SK-N-SH (cell line): Measurements from ENCODE around the gene DMRT2. TPM values are rescaled to one million over a fixed set of nuclear protein-coding genes. Genes with fewer than 3 reads are reported as not detected.

Source experiments
- CTCF ChIA-PET: fragments of 300-600, 350-600 bp; formaldehyde crosslinking; extraction: SDS; loops from one replicate; lab custom pipeline; 2021; lab: Yijun Ruan, JAX
- POLR2A ChIA-PET: fragments of 350-600 bp; sonication (Branson Sonifier 250); formaldehyde crosslinking; extraction: SDS; loops from one replicate; lab custom pipeline; 2020; ENCODE audit warnings: antibody characterized with exemption, inconsistent platforms; lab: Yijun Ruan, JAX
- DNase-seq: peaks from one replicate; pipeline ENCODE4 v3.0.0; 2012
- H2AFZ ChIP-seq: fragments of 200-600 bp; sonication (generic); 2 replicates; pipeline ENCODE4 v1.8.1; 2016; ENCODE audit warnings: antibody characterized with exemption, mild to moderate bottlenecking, low read depth
- H3F3A ChIP-seq: fragments of 200-600 bp; sonication (generic); replicated peaks from 2 replicates; pipeline ENCODE3; 2016; ENCODE audit warnings: antibody characterized with exemption, mild to moderate bottlenecking; ENCODE audit not compliant: insufficient read depth
- H3K27ac ChIP-seq, 2 experiments: fragments of 200-500 bp in 1 of 2; fragments of 200-600 bp in 1 of 2; sonication (Bioruptor generic) in 1 of 2; sonication (generic), shearing (Covaris generic) in 1 of 2; 2 replicates each; pipeline versions ENCODE4 v1.5.1 to v1.6.1; 2014 to 2016; ENCODE audit warnings: low read depth in 2 of 2, inconsistent platforms in 1 of 2, low read length in 1 of 2, mild to moderate bottlenecking in 1 of 2, mixed read lengths in 1 of 2
- H3K27me3 ChIP-seq: fragments of 200-600 bp; sonication (generic), shearing (Covaris generic); 2 replicates; pipeline ENCODE4 v1.6.1; 2016; ENCODE audit warnings: mixed run types; ENCODE audit not compliant: insufficient read depth
- H3K36me3 ChIP-seq, 2 experiments: fragments of 200-500 bp in 1 of 2; fragments of 200-600 bp in 1 of 2; sonication (Bioruptor generic) in 1 of 2; sonication (generic) in 1 of 2; replicated peaks in 1 of 2; 2 replicates each; pipeline versions ENCODE3 to v1.5.1; 2014 to 2016; ENCODE audit warnings: low read length in 1 of 2, mild to moderate bottlenecking in 1 of 2; ENCODE audit not compliant: insufficient read depth in 2 of 2, control insufficient read depth in 1 of 2
- H3K4me1 ChIP-seq, 2 experiments: fragments of 200-500 bp in 1 of 2; fragments of 200-600 bp in 1 of 2; sonication (Bioruptor generic) in 1 of 2; sonication (generic), shearing (Covaris generic) in 1 of 2; 2 replicates each; pipeline versions ENCODE4 v1.5.1 to v1.6.1; 2014 to 2016; ENCODE audit warnings: low read depth in 1 of 2, low read length in 1 of 2, mixed run types in 1 of 2; ENCODE audit not compliant: insufficient read depth in 2 of 2, control insufficient read depth in 1 of 2
- H3K4me2 ChIP-seq: fragments of 200-600 bp; sonication (generic), shearing (Covaris generic); 2 replicates; pipeline ENCODE4 v1.6.1; 2017; ENCODE audit warnings: mixed run types
- H3K4me3 ChIP-seq, 2 experiments: fragments of 200-500 bp in 1 of 2; fragments of 200-600 bp in 1 of 2; sonication (Bioruptor generic) in 1 of 2; sonication (generic), shearing (Covaris generic) in 1 of 2; 2 replicates each; pipeline versions ENCODE4 v1.5.1 to v1.8.1; 2014 to 2016; ENCODE audit warnings: low read depth in 2 of 2, inconsistent platforms in 1 of 2, low read length in 1 of 2, mild to moderate bottlenecking in 1 of 2, mixed read lengths in 1 of 2, moderate library complexity in 1 of 2
- H3K79me2 ChIP-seq: fragments of 200-600 bp; sonication (generic); 2 replicates; pipeline ENCODE4 v1.8.1; 2017; ENCODE audit warnings: mild to moderate bottlenecking; ENCODE audit not compliant: insufficient read depth
- H3K9ac ChIP-seq: fragments of 200-600 bp; sonication (generic); 2 replicates; pipeline ENCODE4 v1.6.1; 2017; ENCODE audit warnings: mixed run types
- H3K9me2 ChIP-seq: fragments of 200-600 bp; sonication (generic); 2 replicates; pipeline ENCODE4 v1.6.1; 2017; ENCODE audit warnings: mixed run types
- H3K9me3 ChIP-seq: fragments of 200-600 bp; sonication (generic); 2 replicates; pipeline ENCODE4 v1.6.1; 2017; ENCODE audit warnings: mixed run types, mild to moderate bottlenecking, moderate library complexity
- H4K20me1 ChIP-seq: fragments of 200-600 bp; sonication (generic); 2 replicates; pipeline ENCODE4 v1.6.1; 2017; ENCODE audit warnings: mild to moderate bottlenecking, mixed run types; ENCODE audit not compliant: insufficient read depth
- CHD2 ChIP-seq: fragments of 150-350 bp; IDR thresholded peaks from 2 replicates; pipeline ENCODE4 v1.6.1; 2018; ENCODE audit warnings: low read length; ENCODE audit not compliant: partially characterized antibody
- GATA2 ChIP-seq: sonication (generic); formaldehyde crosslinking; IDR thresholded peaks from 2 replicates; pipeline ENCODE4 v1.5.0; 2020; ENCODE audit warnings: mild to moderate bottlenecking, missing genetic modification reagents
- JUND ChIP-seq: IDR thresholded peaks from 2 replicates; pipeline ENCODE4 v1.4.0; 2012
- MXI1 ChIP-seq: IDR thresholded peaks from 2 replicates; pipeline ENCODE4 v1.6.1; 2012; ENCODE audit warnings: mild to moderate bottlenecking, low read depth, low read length, improper control_type of control experiment
- POLR2AphosphoS5 ChIP-seq: IDR thresholded peaks from 2 replicates; pipeline ENCODE4 v1.6.1; 2012; ENCODE audit warnings: low read depth, low read length
- RAD21 ChIP-seq: IDR thresholded peaks from 2 replicates; pipeline ENCODE4 v1.6.1; 2012; ENCODE audit warnings: mild to moderate bottlenecking, low read length
- RFX5 ChIP-seq: IDR thresholded peaks from 2 replicates; pipeline ENCODE4 v1.6.1; 2012; ENCODE audit warnings: mild to moderate bottlenecking, improper control_type of control experiment, low read length
- WGBS: methylation state at CpG from one replicate; pipeline ENCODE4 v1.1.6; 2017; ENCODE audit warnings: low lambda C conversion rate; 5-methylcytosine and 5-hydroxymethylcytosine counted together
- polyA plus RNA-seq, 3 experiments: library from polyadenylated mRNA; depleted of rRNA; stranded (reverse); fragments of >200 nt; gene quantifications; 2 replicates each; pipeline ENCODE4 v1.2.3, GENCODE V29; 2012
- TF ChIP-seq, protein P1 (sequence below): IDR thresholded peaks from 2 replicates; pipeline ENCODE4 v1.4.0; 2012; ENCODE audit warnings: low read depth, borderline replicate concordance
- TF ChIP-seq, protein P2 (sequence below): fragments of 150-350 bp; IDR thresholded peaks from 2 replicates; pipeline ENCODE4 v1.6.1; 2016; ENCODE audit warnings: mild to moderate bottlenecking, low read depth, low read length

The DMRT2 gene
- polyA plus RNA-seq, 1 of the 3 experiments (the other 2 are of a cell fraction): not detected

DNA sequence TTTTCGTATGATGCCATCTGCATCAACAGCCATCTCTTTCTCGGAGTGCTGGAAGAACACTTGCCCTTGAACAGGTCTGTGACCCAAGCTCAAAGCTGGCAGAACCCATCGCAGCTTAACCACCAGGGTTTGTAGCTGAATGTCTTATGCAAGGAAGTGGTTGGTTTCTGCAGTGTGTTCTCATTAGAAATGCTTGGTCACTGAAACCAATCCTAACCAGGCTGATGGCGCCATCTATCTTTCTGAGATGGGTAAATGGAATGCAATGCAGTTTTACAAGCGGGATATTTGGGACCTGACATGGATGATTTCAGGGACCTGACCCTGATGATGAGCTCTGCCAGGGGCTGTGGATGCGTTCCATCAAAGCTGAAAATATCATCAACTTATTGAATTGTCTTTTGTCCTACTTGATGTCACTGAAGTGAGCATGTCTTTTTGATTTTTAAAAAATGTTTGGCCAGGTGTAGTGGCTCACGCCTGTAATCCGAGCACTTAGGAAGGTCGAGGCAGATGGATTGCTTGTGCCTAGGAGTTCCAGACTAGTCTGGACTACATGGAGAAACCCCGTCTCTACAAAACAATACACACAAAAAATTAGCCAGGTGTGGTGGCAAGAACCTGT lies 45.0 kb upstream of the DMRT2 start (continued):
- TF ChIP-seq, protein P1, sequence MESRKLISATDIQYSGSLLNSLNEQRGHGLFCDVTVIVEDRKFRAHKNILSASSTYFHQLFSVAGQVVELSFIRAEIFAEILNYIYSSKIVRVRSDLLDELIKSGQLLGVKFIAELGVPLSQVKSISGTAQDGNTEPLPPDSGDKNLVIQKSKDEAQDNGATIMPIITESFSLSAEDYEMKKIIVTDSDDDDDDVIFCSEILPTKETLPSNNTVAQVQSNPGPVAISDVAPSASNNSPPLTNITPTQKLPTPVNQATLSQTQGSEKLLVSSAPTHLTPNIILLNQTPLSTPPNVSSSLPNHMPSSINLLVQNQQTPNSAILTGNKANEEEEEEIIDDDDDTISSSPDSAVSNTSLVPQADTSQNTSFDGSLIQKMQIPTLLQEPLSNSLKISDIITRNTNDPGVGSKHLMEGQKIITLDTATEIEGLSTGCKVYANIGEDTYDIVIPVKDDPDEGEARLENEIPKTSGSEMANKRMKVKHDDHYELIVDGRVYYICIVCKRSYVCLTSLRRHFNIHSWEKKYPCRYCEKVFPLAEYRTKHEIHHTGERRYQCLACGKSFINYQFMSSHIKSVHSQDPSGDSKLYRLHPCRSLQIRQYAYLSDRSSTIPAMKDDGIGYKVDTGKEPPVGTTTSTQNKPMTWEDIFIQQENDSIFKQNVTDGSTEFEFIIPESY: no peak
- TF ChIP-seq JUND: no peak
- TF ChIP-seq, protein P2, sequence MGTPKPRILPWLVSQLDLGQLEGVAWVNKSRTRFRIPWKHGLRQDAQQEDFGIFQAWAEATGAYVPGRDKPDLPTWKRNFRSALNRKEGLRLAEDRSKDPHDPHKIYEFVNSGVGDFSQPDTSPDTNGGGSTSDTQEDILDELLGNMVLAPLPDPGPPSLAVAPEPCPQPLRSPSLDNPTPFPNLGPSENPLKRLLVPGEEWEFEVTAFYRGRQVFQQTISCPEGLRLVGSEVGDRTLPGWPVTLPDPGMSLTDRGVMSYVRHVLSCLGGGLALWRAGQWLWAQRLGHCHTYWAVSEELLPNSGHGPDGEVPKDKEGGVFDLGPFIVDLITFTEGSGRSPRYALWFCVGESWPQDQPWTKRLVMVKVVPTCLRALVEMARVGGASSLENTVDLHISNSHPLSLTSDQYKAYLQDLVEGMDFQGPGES: no peak
- peak; percentile 67 for TF ChIP-seq RAD21
- no peak for TF ChIP-seq CHD2

DNA sequence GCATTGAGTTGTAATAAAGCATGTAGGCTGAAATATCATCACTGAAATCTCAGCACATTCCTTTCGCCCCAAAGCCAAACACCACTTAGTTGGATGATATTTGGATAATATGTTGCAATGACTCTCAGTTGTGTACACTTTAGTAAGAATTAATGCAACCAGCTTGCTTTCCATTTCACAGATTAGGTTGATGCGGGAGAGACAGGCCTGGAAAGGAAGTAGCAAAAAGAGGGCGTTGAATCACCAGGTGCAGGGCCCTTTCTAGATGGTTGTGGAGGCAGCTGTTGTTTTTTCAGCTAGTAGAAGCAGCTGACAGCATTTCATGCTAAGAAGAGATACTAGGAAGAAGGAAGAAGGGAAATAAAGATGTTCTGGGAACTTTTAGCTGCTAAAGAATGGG lies 42.8 kb upstream of the DMRT2 start:
- no peak for DNase-seq
- H3K4me3 ChIP-seq: no peak overlapping the region
- ChIA-PET POLR2A (no interaction called here), CTCF (no interaction called here)
- H4K20me1 ChIP-seq: no peaks in the 10 kb centered on the region
- WGBS: 13% methylated on average over 3 of the region's 3 CpGs
- H3K9me2 ChIP-seq: no peaks in the 10 kb centered on the region
- H3K27ac ChIP-seq: no peak overlapping the region
- H3K79me2 ChIP-seq: no peaks in the 10 kb centered on the region
- H3K4me2 ChIP-seq: no peak overlapping the region
- no peaks in the 10 kb centered on the region for H3K36me3 ChIP-seq
- no peaks in the 10 kb centered on the region for H3K9me3 ChIP-seq
- H3K4me1 ChIP-seq: no peaks in the 10 kb centered on the region; a peak in 1 of 4 replicates
- H3F3A ChIP-seq: no peaks in the 10 kb centered on the region
- no peak for TF ChIP-seq RAD21
- TF ChIP-seq MXI1: no peak
- no peak for TF ChIP-seq RFX5
- H2AFZ ChIP-seq: no peak overlapping the region
- H3K9ac ChIP-seq: no peak overlapping the region
- peaks cover 35% of the 10 kb centered on the region; the same call in 1 of the 2 replicates for H3K27me3 ChIP-seq

DNA sequence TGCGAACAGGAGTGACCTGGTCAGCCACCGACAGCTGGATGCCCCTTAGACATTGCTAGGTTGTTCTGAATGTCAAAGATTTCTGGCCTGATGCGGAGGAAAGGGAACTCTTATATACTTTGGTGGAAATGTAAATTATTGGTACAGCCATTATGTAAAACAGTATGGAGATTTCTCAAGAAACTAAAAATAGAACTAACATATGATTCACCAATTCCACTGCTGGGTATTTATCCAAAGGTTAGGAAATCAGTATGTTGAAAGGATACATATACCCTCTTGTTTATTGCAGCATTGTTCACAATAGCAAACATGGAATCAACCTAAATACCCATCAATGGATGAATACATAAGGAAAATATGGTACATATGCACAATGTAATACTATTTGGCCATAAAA lies 41.9 kb upstream of the DMRT2 start:
- no peak overlapping the region for H3K9ac ChIP-seq
- TF ChIP-seq POLR2AphosphoS5 (no peak), GATA2 (CRISPR knock-in tag) (no peak)
- TF ChIP-seq, all 33 proteins: peak for 0
- H3K27ac ChIP-seq: no peak overlapping the region
- no peak overlapping the region for H3K4me2 ChIP-seq
- ChIA-PET CTCF (interaction anchor here (0.7 to 4.0 kb wide), 3 partner anchors 11 to 115 kb away, joined by 3 to 41 read pairs (median 21); no protein-coding TSS in a partner anchor), POLR2A (no interaction called here)
- H3K27me3 ChIP-seq: peaks cover 43% of the 10 kb centered on the region
- no peaks in the 10 kb centered on the region for H3K9me3 ChIP-seq
- H3K36me3 ChIP-seq: no peaks in the 10 kb centered on the region
- H3F3A ChIP-seq: no peaks in the 10 kb centered on the region
- no peaks in the 10 kb centered on the region for H4K20me1 ChIP-seq
- no peaks in the 10 kb centered on the region for H3K79me2 ChIP-seq
- no peak overlapping the region for H2AFZ ChIP-seq
- 7% methylated on average over 3 of the region's 3 CpGs for WGBS
- H3K4me1 ChIP-seq: no peaks in the 10 kb centered on the region; a peak in 1 of 4 replicates
- no peaks in the 10 kb centered on the region for H3K9me2 ChIP-seq
- DNase-seq: no peak
- H3K4me3 ChIP-seq: no peak overlapping the region
